Transverse colon (tissue), 4 donors: ENCODE measurements around the gene OBI1. TPM values are rescaled to one million over a fixed set of nuclear protein-coding genes. Genes with fewer than 3 reads are reported as not detected.

Source experiments
- DNase-seq: peaks from one replicate; pipeline ENCODE4 v3.0.0-alpha.2; 2019
- H3K27ac ChIP-seq, 4 donors: fragments of 200-600 bp; sonication (generic); 2 replicates each; pipeline ENCODE4 v1.5.1; 2016 to 2018; ENCODE audit warnings: inconsistent platforms in 4 of 4
- H3K27me3 ChIP-seq: fragments of 200-600 bp; sonication (generic); 2 replicates; pipeline ENCODE4 v1.5.1; 2017; ENCODE audit warnings: inconsistent platforms
- H3K36me3 ChIP-seq, 4 donors: fragments of 200-600 bp; sonication (generic); 2 replicates each; pipeline ENCODE4 v1.5.1; 2017 to 2019; ENCODE audit warnings: inconsistent platforms in 4 of 4
- H3K4me1 ChIP-seq, 4 donors: fragments of 200-600 bp; sonication (generic); 2 replicates each; pipeline ENCODE4 v1.5.1; 2017 to 2020; ENCODE audit warnings: inconsistent platforms in 4 of 4
- H3K4me3 ChIP-seq, 4 donors: fragments of 200-600 bp; sonication (generic); 1 replicate in 1 of 4; 2 replicates in 3 of 4; pipeline versions ENCODE4 v1.5.1 to v1.6.1; 2017 to 2019; ENCODE audit warnings: inconsistent platforms in 4 of 4
- H3K9me3 ChIP-seq, 2 donors: fragments of 200-600 bp; sonication (generic); 2 replicates each; pipeline ENCODE4 v1.5.1; 2017 to 2019; ENCODE audit warnings: inconsistent platforms in 2 of 2
- EP300 ChIP-seq: sonication (generic); formaldehyde crosslinking; IDR thresholded peaks from one replicate; pipeline ENCODE4 v1.6.1; 2017; ENCODE audit warnings: antibody characterized with exemption, low read depth
- POLR2A ChIP-seq: fragments of 450-650 bp; IDR thresholded peaks from one replicate; pipeline ENCODE4 v1.6.1; 2016; ENCODE audit warnings: antibody characterized with exemption, mild to moderate bottlenecking, moderate library complexity
- POLR2AphosphoS5 ChIP-seq, 3 donors: sonication (generic); formaldehyde crosslinking; IDR thresholded peaks; one replicate each; pipeline ENCODE4 v1.6.1; 2016; ENCODE audit warnings: antibody characterized with exemption in 3 of 3
- WGBS, 2 donors: methylation state at CpG; one replicate each; pipeline ENCODE4 v1.1.5; 2018; ENCODE audit warnings: low coverage in 1 of 2; 5-methylcytosine and 5-hydroxymethylcytosine counted together
- in situ Hi-C, 4 donors: fragments of 200-750 bp; cut with MboI; loops; one replicate each; pipeline versions ENCODE4 v1.15.0 to v1.15.1; 2017; ENCODE audit warnings: low sequenced_read_pairs in 3 of 4, low pct_ligation_motif_present in 1 of 4, low pct_unique_long_range_greater_than_20kb in 1 of 4
- intact Hi-C: fragments of 100-400 bp; cut with DNase I; formaldehyde crosslinking; loops from one replicate; pipeline ENCODE4 v1.15.1; 2023; ENCODE audit warnings: low total_unique reads
- total RNA-seq, 4 donors: library from RNA; depleted of rRNA; stranded (reverse); fragments of >200 nt; gene quantifications; one replicate each; pipeline ENCODE4 v1.1.0, GENCODE V29; 2016
- TF ChIP-seq, protein P1 (sequence below), 5 experiments: fragments of 200-600 bp in 3 of 5; fragments of 450-650 bp in 2 of 5; sonication (generic) in 3 of 5; IDR thresholded peaks; 1 replicate in 2 of 5; 2 replicates in 3 of 5; pipeline ENCODE4 v1.5.1; 2016 to 2017; ENCODE audit warnings: antibody characterized with exemption in 5 of 5, inconsistent platforms in 3 of 5, mild to moderate bottlenecking in 2 of 5, moderate library complexity in 1 of 5

The OBI1 gene
- total RNA-seq, 4 donors from 2014 or later: 2.0 to 7.9 (median 4.2) TPM

DNA sequence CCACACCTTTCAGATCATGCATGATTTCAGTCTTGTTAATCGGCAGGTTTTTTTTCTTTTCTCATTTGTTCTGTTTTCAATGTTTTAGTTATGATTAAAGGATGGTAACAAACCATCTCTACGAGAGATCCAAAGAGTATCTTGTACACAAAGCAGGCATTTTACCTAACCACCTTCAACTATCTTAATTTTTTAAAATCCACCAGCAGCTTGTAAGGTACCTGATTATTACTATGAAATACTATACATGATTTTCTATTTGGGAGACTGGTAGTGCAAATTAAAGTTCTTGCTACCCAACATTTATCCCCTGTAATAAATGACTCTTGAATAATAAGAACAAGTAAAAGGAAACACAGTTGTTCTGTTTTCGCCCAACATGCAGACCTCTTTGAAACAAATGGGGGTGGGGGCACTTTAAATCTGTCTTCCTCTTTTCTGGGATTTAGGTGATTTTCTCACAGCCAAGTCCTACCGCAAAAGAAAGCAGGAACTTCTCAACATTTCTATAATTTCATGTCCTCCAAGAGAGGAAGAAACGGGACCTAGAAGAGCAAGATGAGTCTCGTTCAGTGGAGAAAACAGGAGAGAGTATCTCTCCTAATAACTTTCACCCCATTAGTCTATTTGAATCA is 59.2 kb downstream of the OBI1 start:
- WGBS, 2 donors: 12 to 14% methylated on average over 6 of the region's 6 CpGs
- H3K9me3 ChIP-seq: no peaks in the 10 kb centered on the region
- H3K27me3 ChIP-seq: peaks cover 96% of the 10 kb centered on the region
- intact Hi-C loops: no loop called here
- in situ Hi-C loops: no loop called here
- no peak for DNase-seq
- no peak overlapping the region for H3K27ac ChIP-seq
- no peak overlapping the region for H3K4me3 ChIP-seq
- no peaks in the 10 kb centered on the region for H3K36me3 ChIP-seq
- H3K4me1 ChIP-seq: peaks cover 11 to 42% (median 37%) of the 10 kb centered on the region in 4 donors
- TF ChIP-seq POLR2A (no peak), POLR2AphosphoS5 (IDR thresholded peaks at IDR 0.05) (no peak), EP300 (no peak)
- TF ChIP-seq, protein P1, sequence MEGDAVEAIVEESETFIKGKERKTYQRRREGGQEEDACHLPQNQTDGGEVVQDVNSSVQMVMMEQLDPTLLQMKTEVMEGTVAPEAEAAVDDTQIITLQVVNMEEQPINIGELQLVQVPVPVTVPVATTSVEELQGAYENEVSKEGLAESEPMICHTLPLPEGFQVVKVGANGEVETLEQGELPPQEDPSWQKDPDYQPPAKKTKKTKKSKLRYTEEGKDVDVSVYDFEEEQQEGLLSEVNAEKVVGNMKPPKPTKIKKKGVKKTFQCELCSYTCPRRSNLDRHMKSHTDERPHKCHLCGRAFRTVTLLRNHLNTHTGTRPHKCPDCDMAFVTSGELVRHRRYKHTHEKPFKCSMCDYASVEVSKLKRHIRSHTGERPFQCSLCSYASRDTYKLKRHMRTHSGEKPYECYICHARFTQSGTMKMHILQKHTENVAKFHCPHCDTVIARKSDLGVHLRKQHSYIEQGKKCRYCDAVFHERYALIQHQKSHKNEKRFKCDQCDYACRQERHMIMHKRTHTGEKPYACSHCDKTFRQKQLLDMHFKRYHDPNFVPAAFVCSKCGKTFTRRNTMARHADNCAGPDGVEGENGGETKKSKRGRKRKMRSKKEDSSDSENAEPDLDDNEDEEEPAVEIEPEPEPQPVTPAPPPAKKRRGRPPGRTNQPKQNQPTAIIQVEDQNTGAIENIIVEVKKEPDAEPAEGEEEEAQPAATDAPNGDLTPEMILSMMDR (IDR thresholded peaks at IDR 0.05): no peak

DNA sequence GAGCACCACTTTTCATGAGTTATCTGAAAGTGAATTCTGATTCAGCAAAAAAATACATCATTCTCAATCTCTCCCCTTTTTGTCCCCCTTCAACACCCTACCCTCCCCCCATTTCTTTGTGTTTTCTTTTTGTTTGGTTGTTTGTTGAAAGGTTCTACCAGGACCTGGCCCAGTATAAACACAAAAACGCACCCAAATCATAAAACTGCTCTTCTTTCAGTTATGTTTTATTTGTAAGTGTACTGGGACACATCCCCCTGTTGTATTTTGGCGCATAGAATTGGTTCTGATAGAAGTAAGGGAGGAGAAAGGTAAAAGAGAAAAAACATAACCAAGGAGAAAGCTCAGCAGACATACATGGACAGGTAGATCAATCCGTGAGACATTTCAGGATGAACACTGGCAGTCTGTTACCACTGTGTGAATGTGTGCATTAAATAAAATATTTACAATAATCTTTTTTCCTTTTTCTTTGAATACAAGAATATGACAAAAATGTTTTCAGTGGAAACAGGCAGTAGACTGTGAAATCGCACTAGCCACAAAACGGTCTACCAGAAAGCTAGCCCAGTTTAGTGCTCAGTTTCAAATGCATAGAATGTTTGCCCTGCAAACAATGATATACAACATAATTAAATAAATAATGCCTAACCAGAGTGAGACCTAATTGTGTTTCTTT is 59.9 kb downstream of the OBI1 start:
- Histone ChIP-seq H3K27me3 (peaks cover 96% of the 10 kb centered on the region), H3K9me3 (no peaks in the 10 kb centered on the region), H3K4me3 (no peak overlapping the region), H3K27ac (no peak overlapping the region), H3K36me3 (no peaks in the 10 kb centered on the region), H3K4me1 (peaks cover 11 to 42% (median 37%) of the 10 kb centered on the region in 4 donors)
- TF ChIP-seq, protein P1 (IDR thresholded peaks at IDR 0.05): no peak
- TF ChIP-seq POLR2A: no peak
- TF ChIP-seq EP300: no peak
- no peak for TF ChIP-seq POLR2AphosphoS5 (IDR thresholded peaks at IDR 0.05)
- WGBS, 2 donors: 10 to 27% methylated on average over 5 of the region's 5 CpGs
- in situ Hi-C loops: no loop called here
- no peak for DNase-seq
- intact Hi-C loops: no loop called here

DNA sequence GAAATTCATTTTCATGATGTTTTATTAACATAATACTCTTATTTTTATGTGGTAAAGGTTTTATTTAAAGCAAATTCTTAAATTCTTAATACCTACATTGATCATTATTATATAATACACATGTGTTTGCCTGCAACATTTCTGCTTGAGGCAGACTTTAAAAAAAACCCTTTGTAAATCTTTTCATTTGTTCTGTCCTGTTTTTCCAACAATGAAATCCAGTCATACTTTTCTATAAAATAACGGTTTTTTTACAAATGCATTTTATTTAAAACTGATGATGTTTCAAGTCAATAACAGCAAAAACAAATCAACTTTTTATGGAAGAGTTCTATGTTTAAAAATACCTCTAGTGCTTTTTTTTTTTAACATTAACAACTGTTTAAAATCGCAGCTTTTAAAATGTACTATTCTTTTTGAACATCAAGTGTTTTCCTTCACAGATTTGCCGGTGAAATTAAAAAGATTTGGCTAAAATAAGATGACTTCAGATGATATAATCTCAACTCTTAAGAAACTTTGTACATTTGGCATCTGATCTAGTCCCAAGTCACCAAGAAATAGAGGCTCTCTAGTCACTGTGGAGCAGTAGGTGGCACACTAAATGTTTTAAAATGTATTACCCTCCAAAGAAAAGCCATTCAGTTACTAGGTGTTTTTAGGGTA is 60.7 kb downstream of the OBI1 start:
- H3K4me1 ChIP-seq: peaks cover 11 to 37% (median 31%) of the 10 kb centered on the region in 4 donors
- H3K4me3 ChIP-seq: no peak overlapping the region
- TF ChIP-seq, protein P1 (IDR thresholded peaks at IDR 0.05): no peak
- TF ChIP-seq POLR2AphosphoS5 (IDR thresholded peaks at IDR 0.05): no peak
- TF ChIP-seq POLR2A: no peak
- no peak for TF ChIP-seq EP300
- no peak for DNase-seq
- no peaks in the 10 kb centered on the region for H3K36me3 ChIP-seq
- intact Hi-C loops (no loop called here), in situ Hi-C loops (no loop called here)
- no peak overlapping the region for H3K27ac ChIP-seq
- peaks cover 96% of the 10 kb centered on the region for H3K27me3 ChIP-seq
- 14 to 16% methylated on average over 3 of the region's 3 CpGs for WGBS, 2 donors
- no peaks in the 10 kb centered on the region for H3K9me3 ChIP-seq

DNA sequence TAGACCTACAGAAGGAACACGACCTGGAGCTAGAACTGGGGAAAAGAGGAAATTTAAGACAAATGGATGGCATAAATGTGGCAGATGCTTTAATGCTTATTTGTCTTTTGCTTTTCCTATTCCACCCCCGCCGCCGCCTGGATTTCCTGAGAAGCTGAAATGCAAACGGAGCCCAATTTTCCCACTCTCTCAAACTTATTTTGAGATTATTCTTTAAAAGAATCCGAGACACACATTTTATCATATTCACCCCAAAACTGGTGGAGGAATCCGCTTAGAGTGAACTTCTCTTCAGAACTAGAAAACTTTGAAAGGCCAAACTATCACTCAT is 61.4 kb downstream of the OBI1 start:
- H3K4me1 ChIP-seq: peaks cover 5 to 31% (median 24%) of the 10 kb centered on the region in 4 donors
- no peak for DNase-seq
- intact Hi-C loops: no loop called here
- no peaks in the 10 kb centered on the region for H3K9me3 ChIP-seq
- peaks cover 96% of the 10 kb centered on the region for H3K27me3 ChIP-seq
- no peak for TF ChIP-seq EP300
- no peaks in the 10 kb centered on the region for H3K36me3 ChIP-seq
- no peak overlapping the region for H3K4me3 ChIP-seq
- 20 to 30% methylated on average over 7 of the region's 7 CpGs for WGBS, 2 donors
- no peak overlapping the region for H3K27ac ChIP-seq
- in situ Hi-C loops: no loop called here
